HG03159 (cell line): ENCODE results near the gene MAML1.
"Not testable (repeated sequence)": the region's sequence is repeated elsewhere in the genome, so short reads cannot be mapped to it uniquely, and the experiment has no call there.

Source experiments
- ATAC-seq: cut with Tn5 transposase; IDR thresholded peaks from one replicate; pipeline ENCODE4 v1.9.1; 2021; ENCODE audit warnings: mild to moderate bottlenecking, moderate library complexity; ENCODE audit not compliant: unreplicated experiment

Gene MAML1, protein sequence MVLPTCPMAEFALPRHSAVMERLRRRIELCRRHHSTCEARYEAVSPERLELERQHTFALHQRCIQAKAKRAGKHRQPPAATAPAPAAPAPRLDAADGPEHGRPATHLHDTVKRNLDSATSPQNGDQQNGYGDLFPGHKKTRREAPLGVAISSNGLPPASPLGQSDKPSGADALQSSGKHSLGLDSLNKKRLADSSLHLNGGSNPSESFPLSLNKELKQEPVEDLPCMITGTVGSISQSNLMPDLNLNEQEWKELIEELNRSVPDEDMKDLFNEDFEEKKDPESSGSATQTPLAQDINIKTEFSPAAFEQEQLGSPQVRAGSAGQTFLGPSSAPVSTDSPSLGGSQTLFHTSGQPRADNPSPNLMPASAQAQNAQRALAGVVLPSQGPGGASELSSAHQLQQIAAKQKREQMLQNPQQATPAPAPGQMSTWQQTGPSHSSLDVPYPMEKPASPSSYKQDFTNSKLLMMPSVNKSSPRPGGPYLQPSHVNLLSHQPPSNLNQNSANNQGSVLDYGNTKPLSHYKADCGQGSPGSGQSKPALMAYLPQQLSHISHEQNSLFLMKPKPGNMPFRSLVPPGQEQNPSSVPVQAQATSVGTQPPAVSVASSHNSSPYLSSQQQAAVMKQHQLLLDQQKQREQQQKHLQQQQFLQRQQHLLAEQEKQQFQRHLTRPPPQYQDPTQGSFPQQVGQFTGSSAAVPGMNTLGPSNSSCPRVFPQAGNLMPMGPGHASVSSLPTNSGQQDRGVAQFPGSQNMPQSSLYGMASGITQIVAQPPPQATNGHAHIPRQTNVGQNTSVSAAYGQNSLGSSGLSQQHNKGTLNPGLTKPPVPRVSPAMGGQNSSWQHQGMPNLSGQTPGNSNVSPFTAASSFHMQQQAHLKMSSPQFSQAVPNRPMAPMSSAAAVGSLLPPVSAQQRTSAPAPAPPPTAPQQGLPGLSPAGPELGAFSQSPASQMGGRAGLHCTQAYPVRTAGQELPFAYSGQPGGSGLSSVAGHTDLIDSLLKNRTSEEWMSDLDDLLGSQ

DNA sequence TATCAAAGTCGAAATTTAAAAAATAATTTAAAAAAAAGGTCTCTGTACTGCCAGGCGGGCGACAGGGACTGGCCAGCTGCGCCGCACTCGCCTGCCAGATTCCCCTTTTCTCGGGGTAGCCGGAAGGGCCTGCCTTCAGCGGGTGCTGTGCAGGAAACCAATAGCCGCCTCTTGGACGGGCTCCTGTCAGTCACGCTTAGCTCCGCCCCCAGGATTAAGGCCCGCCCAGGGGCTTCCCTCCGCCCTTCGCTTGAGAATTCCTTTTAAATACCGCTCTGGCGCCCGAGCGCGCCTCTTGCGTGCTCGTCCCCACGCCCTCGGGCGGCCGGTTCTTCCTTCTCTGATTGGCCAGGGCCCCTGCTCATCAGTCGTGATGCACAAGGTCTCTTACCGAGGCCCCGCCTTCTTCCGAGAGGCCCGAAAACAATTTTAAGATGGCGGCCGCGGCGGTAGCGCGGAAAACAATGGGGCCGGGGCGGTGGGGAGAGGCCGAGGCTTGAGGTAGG lies at the start of gene MAML1:
Gene MAML1, plus strand, starts transcription at position 411 of the 506 bp plus-strand sequence. CDS start 291 bp downstream, outside the sequence.
- peak; percentile 95 for ATAC-seq

DNA sequence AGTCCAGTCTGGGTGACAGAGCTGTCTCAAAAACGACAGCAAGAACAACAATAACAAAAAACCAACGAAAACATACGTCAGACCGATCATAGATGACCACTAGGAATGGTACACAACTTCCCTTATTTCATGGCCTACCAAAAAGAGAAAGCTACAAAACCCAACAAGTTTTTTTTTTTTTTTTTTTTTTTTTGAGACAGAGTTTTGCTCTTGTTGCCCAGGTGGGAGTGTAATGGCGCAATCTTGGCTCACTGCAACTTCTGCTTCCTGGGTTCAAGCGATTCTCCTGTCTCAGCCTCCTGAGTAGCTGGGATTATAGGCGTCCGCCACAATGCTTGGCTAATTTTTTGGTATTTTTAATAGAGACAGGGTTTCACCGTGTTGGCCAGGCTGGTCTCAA lies 43.4 kb upstream of the MAML1 start:
- ATAC-seq = not testable (repeated sequence)

DNA sequence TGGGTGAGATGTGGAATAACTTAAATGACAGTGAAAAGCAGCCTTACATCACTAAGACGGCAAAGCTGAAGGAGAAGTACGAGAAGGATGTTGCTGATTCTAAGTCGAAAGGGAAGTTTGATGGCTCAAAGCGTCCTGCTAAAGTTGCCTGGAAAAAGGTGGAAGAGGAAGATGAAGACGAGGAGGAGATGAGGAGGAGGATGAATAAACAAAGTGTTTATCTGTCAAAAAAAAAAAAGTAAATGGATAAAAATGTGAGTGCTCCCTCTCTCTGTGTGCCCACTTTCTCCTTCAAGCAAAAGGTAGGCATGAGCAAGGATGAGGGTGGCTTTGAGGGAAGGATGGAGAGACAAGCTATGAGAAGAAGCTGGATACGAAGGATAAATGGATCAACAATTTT lies 38.1 kb upstream of the MAML1 start:
- no peak for ATAC-seq

DNA sequence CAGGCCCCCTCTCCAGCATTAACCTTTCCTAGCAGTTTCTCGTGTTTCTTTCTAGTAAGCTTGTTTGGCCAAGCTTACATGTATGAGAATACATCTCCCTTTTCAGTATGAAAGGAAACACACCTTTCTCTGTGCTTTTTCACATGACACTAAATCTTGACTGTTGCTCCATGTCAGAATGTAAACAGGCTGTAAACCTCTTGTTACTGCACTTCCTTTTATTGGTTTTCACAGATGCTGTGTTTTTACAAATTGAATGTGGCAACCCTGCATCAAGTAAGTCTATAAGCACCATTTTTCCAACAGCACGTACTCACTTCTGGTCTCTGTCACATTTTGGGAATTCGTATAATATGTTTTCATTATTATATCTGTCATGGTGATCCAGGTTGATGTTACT lies 36.0 kb upstream of the MAML1 start:
- ATAC-seq = no peak

DNA sequence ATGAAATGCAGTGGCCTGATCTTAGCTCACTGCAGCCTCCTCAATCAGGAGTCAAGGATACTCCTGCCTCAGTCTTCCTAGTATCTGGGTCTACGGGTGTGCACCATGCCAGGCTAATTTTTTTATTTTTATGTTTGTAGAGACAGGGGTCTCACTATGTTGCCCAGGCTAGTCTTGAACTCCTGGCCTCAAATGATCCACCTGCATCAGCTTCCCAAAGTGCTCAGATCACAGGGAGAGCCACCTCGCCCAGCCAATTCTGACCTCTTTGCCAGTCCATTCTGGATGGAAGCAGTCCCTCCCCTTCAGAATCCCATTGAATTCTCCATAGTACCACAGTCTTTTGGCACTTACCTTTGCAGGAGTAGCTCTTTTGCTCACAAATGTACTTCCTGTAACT lies 35.5 kb upstream of the MAML1 start:
- no peak for ATAC-seq

DNA sequence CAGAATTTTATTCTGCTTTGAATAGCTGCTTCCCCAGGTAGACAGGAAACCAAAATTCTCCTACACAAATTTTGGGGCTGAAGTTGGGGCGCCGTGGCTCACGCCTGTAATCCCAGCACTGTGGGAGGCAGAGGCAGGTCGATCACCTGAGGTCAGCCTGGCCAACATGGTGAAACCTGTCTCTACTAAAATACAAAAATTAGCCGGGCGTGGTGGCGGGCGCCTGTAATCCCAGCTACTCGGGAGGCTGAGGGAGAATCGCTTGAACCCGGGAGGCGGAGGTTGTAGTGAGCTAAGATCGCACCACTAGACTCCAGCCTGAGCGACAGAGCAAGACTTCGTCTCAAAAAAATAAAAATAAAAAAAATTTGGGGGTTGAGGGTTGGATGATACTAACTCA lies 35.1 kb upstream of the MAML1 start:
- ATAC-seq = not testable (repeated sequence)

DNA sequence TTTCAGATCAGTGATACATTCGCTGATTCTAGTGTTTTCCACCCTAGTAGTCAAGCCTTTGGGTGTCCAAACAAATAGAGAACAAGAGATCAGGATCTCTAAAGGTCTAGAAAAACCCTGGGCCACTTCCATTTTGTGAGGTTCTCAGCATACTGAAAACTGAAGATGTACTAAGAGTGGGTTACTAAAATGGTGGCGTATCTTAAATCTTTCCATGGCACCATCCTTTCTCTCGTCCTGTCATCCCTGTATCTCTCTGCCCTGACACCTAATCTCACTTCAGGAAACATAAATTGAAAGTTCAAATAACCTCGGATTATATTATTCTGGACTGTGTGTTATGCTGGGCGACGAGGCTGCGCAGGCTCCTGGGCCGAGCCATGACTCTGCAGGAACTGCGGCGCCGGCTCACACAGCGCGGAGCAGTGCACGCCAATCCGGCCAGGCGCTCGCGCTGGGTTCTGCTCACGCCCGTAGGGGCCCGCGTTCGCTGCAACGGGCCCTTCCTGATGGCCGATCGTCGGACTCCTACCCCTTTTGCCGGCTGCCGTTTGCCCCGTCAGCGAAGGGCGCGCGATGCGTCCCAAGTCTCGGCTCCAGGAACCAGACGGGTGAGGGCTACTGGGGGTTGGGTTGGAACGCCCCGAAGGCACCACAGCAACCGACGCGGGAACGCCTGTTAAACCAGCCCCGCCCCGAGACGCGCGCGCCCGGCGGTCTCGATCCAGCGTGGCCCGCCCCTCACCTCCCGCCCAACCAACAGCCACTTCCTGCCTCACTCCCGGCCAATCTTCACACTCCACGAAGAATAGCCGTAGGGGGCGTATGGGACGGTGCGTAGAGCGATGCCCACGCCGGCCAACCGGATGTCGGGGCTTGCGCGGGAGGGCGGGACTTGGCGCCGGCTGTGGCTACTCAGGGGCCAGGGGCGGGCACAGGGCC lies 34.4 kb upstream of the MAML1 start:
- ATAC-seq = peak; percentile 88

DNA sequence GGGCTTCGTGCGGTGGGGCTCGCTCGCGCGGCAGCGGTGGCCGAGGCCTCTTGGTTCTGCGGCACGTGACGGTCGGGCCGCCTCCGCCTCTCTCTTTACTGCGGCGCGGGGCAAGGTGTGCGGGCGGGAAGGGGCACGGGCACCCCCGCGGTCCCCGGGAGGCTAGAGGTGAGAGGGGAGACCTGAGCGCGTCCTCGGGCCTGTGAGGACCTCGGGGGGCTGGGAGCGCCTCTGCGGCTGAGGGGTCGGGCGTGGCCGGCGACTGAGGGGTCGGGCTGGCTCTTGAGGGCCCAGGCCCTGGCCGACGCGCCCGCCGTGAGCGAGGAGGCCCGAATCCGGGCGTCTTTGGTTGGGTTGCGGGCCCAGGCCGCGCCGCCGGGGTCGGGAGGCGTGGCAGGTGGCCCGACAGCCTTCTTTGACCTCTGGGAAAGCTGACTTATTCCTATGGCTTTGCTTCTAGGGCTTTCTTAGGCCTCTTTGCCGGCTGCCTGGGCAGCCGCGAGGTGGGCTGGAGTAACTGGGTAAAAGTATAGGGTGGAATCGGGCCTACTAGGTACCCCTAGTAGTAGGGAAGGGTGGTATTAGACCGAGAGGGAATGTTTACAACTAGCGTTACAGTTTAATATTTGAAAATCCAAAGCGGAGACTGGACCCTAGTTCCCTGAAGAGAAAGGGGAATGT lies 33.5 kb upstream of the MAML1 start, which contains the start of gene CANX:
Gene CANX, plus strand, starts transcription at position 33 of the 681 bp plus-strand sequence. CDS start 6,715 bp downstream, outside the sequence.
- ATAC-seq = peak; percentile 11

DNA sequence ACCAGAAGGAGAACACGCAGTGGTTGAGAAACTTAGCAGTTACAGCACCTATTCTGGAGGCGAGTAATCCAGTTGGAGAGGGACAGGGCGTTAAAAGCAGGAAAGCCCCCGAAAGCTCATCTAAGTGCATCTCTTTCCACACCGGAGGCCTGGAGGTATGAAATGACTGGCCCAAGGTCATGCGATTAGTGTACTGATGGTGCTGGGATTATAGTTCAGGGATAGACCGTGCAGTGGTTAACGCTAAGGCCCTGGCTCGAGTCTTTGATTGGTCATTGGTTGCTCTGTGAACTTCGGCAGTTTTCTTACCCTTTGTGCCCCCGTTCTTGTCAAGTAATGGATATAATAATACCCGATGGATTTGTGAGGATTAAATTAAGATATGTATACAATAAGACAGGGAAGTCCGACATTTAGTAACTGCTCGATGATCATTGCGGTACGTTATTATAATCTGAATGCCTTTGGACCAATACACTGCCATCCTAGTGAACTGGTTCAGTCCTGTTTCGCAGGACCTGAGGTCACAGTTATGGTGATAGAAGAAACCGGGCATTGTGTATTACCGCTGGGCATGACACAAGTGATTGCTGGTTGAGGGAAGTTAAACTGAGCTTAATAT lies 32.9 kb upstream of the MAML1 start:
- no peak for ATAC-seq

DNA sequence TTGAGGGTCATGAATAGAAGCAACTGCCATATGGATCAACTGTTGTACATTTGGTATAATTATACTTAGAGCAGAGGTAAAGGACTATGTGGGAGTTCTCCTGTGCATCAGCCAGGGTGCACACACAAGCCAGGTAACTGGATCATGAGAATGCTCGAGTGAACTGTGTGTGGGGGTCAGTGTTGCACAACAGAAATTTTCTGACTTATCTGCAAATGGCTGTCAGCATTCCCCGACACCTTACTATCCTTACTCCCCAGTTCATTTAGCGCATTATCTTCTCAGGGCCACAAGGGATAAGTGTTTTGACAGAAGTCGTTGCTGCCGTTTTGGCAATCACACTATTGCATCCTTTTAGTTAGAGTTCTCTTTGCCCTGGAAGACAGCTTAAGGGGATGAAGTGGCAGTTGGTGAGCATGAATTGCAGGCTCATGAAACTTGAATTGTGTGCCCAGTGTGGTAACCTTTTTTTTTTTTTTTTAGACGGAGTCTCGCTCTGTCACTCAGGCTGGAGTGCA lies 32.2 kb upstream of the MAML1 start:
- no peak for ATAC-seq

DNA sequence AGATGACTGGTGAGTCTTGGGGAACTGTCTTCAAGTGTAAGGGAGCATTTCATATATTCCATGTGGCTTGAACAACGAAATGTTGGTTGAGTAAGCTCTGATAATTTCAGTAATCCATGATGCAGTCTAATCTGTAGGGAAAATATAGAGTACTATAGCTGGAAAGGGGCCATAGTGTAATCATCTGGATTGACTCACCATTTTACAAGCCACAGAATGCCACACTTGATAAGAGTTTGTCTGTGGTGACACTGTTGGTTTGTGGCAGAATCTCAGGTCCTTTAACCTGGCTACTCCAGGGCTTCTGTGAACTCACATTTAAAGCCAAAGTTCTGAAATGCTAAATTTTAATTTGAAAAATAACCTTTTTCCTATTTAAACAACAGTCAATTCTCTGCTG lies 16.3 kb upstream of the MAML1 start:
- no peak for ATAC-seq

DNA sequence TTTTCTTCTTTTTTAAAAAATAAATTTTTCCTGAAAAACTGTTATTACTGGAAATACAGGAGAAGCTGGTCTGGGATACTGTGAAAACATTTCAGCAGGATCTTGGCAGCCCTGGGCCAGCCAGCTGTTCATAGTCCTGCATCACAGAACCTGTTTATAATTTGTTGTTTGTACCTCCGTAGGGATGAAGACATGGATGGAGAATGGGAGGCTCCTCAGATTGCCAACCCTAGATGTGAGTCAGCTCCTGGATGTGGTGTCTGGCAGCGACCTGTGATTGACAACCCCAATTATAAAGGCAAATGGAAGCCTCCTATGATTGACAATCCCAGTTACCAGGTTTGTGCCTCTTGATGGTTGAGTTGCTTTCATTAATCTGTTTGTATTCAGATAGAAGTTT lies 12.4 kb upstream of the MAML1 start:
- no peak for ATAC-seq

DNA sequence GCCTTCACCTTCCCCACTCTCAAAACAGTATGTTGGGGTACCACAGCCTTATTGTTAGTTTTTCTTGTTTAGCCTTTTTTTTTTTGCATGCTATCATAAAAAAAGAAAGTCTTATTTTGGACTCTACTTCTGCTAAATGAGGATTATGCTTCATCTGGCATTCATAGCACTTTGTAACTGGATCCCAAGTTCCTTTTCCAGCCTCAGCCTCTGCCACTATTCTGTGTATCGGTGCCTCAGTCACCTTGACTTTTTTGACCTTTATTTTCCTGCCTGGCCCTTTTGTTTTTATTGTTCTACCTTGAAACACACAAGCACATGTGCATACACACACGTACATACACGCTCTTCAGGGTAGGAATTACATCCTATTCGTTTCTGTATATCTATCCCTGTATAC lies 8.5 kb upstream of the MAML1 start:
- ATAC-seq = no peak

DNA sequence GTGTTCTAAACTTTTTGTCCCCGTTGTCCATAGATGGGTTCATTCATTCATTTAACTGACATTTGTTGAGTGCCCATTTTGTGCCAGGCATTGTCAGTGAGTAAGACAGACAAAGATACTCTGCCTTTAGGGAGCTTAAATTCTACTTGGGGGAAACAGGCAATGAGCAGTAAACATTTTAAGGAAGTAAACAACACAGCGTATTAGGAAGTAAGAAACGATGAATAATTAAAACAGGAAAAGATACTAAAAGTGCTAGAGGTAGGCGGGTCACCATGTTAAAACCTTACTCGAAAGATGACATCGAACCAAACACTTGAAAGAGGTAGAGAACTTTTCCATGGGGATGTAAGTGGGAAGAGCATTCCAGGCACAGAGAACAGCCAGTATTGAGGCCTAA lies 5.5 kb upstream of the MAML1 start:
- ATAC-seq = no peak

DNA sequence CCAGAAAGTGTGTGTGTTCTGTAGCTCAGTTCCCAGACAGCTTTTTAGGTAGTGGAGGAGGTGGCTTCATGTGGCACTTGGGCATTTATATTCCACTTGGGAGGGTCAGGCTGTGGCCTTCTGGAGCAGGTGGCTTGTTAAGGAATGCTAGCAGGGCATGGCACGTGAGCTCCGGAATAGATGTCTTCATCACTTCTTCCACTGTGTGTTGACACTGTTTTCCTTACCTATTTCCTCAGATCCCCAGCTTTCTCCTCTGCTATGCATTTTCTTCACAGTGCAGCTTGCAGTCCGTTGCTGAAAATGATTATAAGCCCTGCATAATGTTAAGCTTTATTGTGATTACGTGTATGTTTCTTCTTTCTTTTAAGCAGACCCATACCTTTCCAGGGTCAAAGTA lies 3.3 kb upstream of the MAML1 start:
- ATAC-seq = no peak

DNA sequence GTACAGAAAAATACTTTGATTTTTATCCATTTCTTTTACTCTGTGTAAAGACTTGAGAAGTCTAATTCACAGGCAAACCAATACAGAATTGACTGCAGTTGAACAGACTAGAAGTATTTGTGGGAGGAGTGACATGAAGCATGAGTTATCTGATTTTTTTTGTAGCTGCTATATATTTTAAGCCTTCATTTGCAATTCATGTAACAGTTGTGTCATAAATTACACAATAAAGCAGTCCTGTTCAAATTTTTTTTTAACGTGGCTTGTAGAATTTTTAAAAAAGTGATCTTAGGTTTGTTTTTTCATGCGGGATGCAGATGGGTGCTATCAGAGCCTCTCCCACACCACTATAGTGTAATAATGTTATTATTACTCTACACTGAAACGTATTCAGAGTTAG lies 2.9 kb upstream of the MAML1 start:
- no peak for ATAC-seq

DNA sequence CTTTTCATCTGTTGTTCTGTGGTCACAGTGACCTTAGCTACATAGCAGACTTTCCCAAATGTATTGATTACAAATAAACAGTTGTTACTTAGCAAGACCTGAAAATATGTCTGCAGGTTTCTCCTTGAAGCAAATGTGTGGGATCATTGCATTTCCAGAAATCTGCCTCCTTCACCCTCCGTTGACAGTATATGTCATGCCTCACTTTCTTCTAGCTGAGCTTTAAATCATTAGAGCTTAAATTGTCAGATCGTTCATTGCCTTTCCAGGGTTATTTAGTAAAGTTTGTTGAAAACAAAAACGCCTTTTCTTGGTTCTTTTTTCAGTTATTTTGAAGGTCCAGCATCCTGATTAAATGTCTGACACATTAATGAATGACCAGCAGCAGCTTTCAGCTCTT lies 2.3 kb upstream of the MAML1 start:
- ATAC-seq = no peak

DNA sequence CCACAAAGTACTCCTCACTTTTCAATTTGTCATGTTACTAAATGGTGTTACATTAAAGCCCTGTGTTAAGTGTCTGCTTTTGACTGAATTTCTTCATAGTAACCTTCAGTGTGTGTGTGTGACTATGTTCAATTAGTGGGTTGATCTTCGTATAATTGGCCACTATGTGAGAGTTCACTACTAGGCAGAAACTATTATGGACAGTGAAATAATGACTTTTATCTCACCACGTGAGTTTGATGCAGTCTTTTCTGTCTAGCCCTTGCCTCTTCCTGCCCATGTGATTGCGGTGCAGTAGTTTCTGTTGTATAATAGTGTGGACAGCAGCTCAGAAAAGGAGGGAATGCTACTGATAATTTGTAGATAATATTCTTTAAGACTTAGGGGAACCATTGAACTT lies 1.8 kb upstream of the MAML1 start:
- no peak for ATAC-seq

DNA sequence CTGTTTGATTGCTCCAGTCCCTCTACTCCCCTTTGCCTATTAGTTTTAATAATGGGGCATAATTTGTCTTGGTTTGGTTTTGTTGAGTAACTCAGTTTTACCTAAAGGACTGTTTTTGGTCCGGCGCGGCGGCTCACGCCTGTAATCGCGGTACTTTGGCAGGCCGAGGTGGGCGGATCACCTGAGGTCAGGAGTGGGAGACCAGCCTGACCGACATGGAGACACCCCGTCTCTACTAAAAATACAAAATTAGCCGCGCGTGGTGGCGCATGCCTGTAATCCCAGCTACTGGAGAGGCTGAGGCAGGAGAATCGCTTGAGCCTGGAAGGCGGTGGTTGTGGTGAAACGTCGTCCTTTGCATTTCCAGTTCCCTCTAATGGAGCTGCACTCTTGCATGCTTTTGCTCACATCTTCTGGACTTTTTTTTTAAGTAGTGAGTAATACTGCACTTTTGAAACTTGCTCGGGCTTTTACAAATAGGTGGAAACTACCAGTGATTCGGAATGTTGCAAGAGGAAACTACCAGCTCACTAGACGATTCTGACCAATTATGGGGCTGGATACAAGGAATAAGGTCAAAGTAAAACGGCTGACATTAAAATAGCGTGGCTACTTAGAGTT lies 721 bp upstream of the MAML1 start:
- ATAC-seq = peak; percentile 14
